Mesodermal cell (in vitro differentiated cells): ENCODE measurements around the gene PRAF2. TPM values are rescaled to one million over a fixed set of nuclear protein-coding genes. Genes with fewer than 3 reads are reported as not detected.

Experiments used
- H3K27ac ChIP-seq: 2 replicates; pipeline ENCODE4 v1.7.0; 2013; ENCODE audit warnings: mild to moderate bottlenecking, low read depth, low read length, moderate library complexity; ENCODE audit not compliant: severe bottlenecking
- H3K36me3 ChIP-seq: 2 replicates; pipeline ENCODE4 v1.7.1; 2013; ENCODE audit warnings: mild to moderate bottlenecking, low read length, moderate library complexity; ENCODE audit not compliant: control insufficient read depth, insufficient read depth
- H3K4me1 ChIP-seq: one replicate; pipeline ENCODE4 v1.7.1; 2013; ENCODE audit warnings: mild to moderate bottlenecking, low read length; ENCODE audit not compliant: insufficient read depth, control insufficient read depth, poor library complexity, severe bottlenecking
- H3K4me3 ChIP-seq: 2 replicates; pipeline ENCODE4 v1.7.0; 2013; ENCODE audit warnings: low read length, control low read depth, mild to moderate bottlenecking; ENCODE audit not compliant: insufficient read depth, poor library complexity, severe bottlenecking; ENCODE audit errors: extremely low read depth
- H3K9me3 ChIP-seq: 2 replicates; pipeline ENCODE4 v1.7.1; 2013; ENCODE audit warnings: mild to moderate bottlenecking, low read length, moderate library complexity; ENCODE audit not compliant: control insufficient read depth
- WGBS, 2 experiments: methylation state at CpG; one replicate each; pipeline ENCODE4 v1.1.5; 2013; ENCODE audit warnings: missing lambda C conversion rate in 2 of 2; ENCODE audit not compliant: insufficient coverage in 2 of 2; 5-methylcytosine and 5-hydroxymethylcytosine counted together
- polyA plus RNA-seq, 2 experiments: library from polyadenylated mRNA; stranded (reverse); fragments of 50-300 nt; gene quantifications; one replicate each; pipeline ENCODE4 v1.2.3, GENCODE V29; 2013

The PRAF2 gene, protein sequence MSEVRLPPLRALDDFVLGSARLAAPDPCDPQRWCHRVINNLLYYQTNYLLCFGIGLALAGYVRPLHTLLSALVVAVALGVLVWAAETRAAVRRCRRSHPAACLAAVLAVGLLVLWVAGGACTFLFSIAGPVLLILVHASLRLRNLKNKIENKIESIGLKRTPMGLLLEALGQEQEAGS
- 38.9 TPM for polyA plus RNA-seq (2013, experiment 1 of 2)
- 43.6 TPM for polyA plus RNA-seq (2013, experiment 2 of 2)

DNA sequence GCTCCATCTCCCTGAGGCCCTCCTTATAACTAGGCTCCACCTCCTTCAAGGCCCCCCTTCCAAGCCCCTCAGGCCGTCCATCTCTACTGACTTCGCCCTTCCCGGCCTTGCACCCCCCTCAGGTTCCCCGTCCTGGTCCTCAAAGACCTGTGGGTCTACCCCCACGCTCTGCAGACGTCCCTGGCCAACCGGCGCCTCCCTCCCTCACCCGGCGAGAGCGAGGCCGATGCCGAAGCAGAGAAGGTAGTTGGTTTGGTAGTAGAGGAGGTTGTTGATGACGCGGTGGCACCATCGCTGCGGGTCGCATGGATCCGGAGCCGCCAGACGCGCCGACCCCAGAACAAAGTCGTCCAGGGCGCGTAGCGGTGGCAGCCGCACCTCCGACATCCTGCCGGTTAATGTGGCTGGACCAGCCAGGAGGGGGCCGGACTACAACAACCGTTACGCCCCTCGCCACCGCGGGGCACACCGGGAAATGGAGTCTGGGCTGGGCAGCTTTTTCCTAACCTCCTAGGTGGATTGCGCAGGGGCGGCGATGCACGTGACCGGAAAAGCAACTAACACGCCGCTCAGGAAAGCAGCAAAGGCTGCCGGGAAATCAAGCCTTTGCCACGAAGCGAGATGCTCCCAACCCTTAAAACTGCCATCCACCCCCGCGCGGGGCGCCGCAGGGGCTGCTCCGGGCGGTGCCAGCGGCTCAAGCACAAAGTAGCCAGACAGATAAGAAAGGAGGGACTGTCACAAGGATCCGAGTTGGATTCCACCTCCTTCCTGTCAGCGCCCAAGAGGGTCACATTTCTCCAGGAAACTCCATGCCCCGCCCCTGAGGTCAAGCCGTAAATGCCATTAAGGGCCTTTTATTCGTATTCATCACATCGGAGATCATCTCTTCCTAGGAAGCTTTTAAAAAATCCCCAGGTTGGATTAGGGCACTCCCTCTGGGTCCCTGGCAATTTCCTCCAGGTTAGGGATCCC lies at the start of gene PRAF2:
TSS of gene PRAF2 (minus strand) at position 402 of the 975 bp plus-strand sequence. CDS start at position 387, 15 bp downstream.
- Histone ChIP-seq H3K36me3 (peaks cover 40% of the 10 kb centered on the region), H3K4me3 (peak within 1 kb of the TSS; percentile 65), H3K4me1 (peaks cover 3% of the 10 kb centered on the region), H3K27ac (peak within 1 kb of the TSS; percentile 57), H3K9me3 (no peaks in the 10 kb centered on the region)
- WGBS, 2 experiments, result 2 to 7% methylated on average over 19 to 28 of the region's 61 CpGs

DNA sequence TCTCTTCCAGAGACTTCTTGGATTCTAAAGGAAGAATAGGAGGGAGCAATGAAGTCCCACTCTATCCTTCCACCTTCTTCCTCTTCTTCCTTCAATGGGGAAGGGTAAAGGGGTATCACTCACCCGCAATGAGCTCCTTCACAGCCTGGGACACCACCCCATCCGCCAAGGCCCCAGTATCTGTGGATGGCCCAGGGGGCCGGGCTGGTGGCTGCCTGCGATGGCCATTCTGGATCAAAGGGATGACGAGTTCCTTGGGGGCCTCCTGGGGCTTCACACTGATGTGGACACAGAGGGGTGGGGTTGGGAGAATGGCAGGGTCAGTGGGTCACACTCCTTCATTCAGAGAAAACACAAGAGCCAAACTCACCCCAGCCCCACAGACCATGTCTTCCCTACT lies 48.7 kb upstream of the PRAF2 start:
- peaks cover 35% of the 10 kb centered on the region for H3K36me3 ChIP-seq
- WGBS, 2 experiments, result no CpG with 5 or more reads among the region's 5 CpGs
- H3K4me1 ChIP-seq, result no peaks in the 10 kb centered on the region
- H3K4me3 ChIP-seq, result peak overlapping the region; percentile 67
- no peak overlapping the region for H3K27ac ChIP-seq
- H3K9me3 ChIP-seq, result no peaks in the 10 kb centered on the region

DNA sequence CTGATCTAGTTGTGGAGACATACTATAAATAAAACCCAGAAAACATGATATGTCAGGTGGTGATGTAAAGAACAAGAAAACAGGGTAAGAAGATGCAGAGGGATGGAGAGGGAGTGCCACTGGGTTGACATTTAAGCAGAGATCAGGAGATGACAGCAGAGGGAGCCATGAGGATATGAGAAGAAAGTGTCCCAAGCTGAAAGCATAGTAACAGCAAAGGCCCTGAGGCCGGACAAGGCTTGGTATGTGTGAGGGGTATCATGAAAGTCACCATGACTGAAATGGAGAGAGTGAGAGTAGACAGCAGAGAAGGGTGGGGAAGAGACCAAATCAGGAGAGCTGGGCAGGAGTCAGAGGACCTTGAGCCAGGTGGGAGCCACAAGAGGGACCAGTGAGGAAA lies 46.3 kb upstream of the PRAF2 start:
- Histone ChIP-seq H3K4me3 (no peak overlapping the region), H3K4me1 (no peaks in the 10 kb centered on the region), H3K27ac (no peak overlapping the region), H3K36me3 (peaks cover 41% of the 10 kb centered on the region), H3K9me3 (no peaks in the 10 kb centered on the region)
- WGBS, 2 experiments, result 100% methylated on average over 1 of the region's 1 CpG; no CpG with 5 or more reads in 1 of the 2 experiments

DNA sequence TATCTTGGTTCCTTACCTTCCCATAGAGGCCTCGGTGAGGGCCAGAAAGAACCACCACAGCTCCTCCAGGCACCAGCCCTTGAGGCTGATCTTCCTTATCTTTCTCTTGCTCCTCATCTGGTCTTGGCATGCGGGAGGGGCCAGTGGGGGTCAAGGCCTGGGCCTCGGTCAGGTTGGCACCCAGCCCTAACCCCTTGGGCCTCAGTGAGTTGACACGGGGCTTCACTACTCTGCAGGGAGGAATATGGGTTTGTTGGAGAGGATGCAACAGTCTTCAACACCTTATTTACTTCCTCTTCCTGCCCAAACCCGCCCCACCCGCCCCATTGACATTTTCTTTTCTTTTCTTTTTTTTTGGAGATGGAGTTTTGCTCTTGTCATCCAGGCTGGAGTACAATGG lies 43.8 kb upstream of the PRAF2 start:
- Histone ChIP-seq H3K4me1 (no peaks in the 10 kb centered on the region), H3K9me3 (no peaks in the 10 kb centered on the region), H3K4me3 (no peak overlapping the region), H3K36me3 (peaks cover 54% of the 10 kb centered on the region), H3K27ac (no peak overlapping the region)
- WGBS, 2 experiments, result 100% methylated on average over 1 to 2 of the region's 6 CpGs

DNA sequence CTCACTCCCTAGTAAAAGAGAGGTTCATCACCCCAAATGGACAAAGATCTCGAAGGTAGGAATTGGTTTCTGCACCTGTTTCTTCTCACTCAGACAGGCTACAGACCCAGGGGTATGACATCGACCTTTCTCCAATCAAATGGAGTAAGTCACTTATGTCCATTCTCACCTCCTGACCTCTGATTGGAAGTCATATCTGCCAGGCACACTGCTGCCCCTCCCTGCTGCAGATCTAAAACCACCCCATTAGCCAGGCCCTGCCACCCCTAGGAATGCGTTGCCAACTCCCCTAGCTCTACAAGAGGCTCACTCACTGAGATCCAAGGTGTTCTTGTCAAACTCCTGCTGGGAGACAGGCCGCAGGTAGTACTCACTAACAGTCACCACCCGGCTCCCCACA lies 42.9 kb upstream of the PRAF2 start:
- H3K27ac ChIP-seq, result no peak overlapping the region
- no peaks in the 10 kb centered on the region for H3K9me3 ChIP-seq
- WGBS, 2 experiments, result 91% methylated on average over 4 of the region's 5 CpGs; no CpG with 5 or more reads in 1 of the 2 experiments
- H3K4me3 ChIP-seq, result no peak overlapping the region
- peaks cover 56% of the 10 kb centered on the region for H3K36me3 ChIP-seq
- no peaks in the 10 kb centered on the region for H3K4me1 ChIP-seq

DNA sequence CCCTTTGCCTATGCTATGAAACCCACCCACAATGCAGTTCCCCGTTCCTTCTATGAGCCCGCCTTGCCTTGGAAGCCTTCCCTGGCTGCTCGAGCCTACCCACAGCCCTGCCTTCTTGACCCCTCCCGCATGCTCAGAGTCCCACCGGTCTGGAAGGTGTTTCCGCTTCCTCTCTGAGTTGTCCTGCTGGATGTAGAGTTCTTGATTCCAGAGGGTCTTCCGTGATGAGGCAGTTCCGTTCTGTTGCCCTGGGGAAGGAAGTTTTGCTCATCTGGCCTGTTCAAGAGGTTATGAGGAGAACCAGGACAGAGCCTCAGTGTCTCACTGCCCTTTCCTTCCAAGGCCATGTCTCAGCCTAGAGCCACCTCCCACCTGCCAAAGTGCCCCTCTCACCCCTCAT lies 42.3 kb upstream of the PRAF2 start:
- Histone ChIP-seq H3K4me1 (no peaks in the 10 kb centered on the region), H3K9me3 (no peaks in the 10 kb centered on the region), H3K36me3 (peaks cover 50% of the 10 kb centered on the region), H3K27ac (no peak overlapping the region), H3K4me3 (no peak overlapping the region)
- no CpG with 5 or more reads among the region's 8 CpGs for WGBS, 2 experiments

DNA sequence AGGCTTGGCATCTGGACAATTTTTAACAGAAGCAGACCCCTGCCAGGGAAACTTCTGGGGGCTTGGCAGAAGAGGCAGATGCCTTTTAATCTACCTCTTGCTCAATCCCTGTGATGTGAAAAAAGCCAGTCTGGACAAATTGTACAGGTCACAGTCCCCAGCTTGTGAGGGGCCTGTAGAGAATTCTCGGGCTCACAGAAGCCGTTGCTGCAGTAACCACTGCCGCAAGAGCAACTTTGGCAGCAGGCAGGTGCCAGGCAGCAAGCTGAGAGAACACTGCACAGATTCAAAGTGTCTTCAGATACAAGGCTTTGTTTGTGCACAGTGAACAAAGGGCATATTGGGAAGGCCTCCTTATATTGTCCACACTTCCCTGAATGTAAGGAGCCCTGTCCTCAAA lies 38.0 kb upstream of the PRAF2 start:
- 78 to 86% methylated on average over 3 of the region's 3 CpGs for WGBS, 2 experiments

DNA sequence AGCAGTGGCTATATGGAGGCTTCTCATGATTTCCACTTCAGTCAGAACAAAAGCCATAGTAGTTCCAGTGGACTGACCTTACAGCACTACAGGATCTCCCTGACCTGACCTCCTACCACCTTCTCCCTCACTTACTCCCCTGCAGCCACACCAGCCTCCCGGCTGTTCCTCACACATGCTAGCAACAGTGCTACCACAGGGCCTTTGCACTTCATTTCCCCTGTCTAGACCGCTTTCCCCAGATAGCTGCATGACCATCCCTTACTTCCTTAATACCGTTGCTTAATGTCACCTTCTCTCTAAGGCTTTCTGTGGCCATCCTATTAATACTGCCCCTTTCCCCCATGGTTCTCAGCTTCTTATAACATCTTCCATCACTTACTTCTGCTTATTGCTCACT lies 36.6 kb upstream of the PRAF2 start:
- no peaks in the 10 kb centered on the region for H3K9me3 ChIP-seq
- no peak overlapping the region for H3K27ac ChIP-seq
- H3K4me1 ChIP-seq, result no peaks in the 10 kb centered on the region
- no peak overlapping the region for H3K4me3 ChIP-seq
- 93 to 100% methylated on average over 1 to 3 of the region's 3 CpGs for WGBS, 2 experiments
- H3K36me3 ChIP-seq, result peaks cover 29% of the 10 kb centered on the region

More for the DNA sequence above, 38.0 kb upstream of the PRAF2 start:
- no peak overlapping the region for H3K27ac ChIP-seq
- no peaks in the 10 kb centered on the region for H3K4me1 ChIP-seq
- H3K9me3 ChIP-seq, result no peaks in the 10 kb centered on the region
- no peak overlapping the region for H3K4me3 ChIP-seq
- peaks cover 31% of the 10 kb centered on the region for H3K36me3 ChIP-seq

DNA sequence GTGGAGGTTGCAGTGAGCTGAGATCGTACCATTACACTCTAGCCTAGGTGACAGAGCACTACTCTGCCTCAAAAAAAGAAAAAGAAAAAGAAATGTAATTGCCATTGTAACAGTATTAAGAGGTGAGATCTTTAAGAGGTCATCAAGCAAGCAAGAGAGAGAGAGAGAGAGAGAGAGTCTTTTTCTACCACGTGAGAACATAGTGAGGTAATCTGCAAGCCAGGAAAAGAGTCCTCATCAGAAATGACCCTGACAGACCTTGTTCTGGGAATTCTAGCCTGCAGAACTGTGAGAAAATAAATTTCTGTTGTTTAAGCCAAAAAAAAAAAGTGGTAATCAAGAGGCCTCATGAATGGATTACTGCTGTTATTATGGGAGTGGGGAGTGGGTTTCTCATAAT lies 34.8 kb upstream of the PRAF2 start:
- Histone ChIP-seq H3K4me3 (no peak overlapping the region), H3K27ac (no peak overlapping the region), H3K9me3 (no peaks in the 10 kb centered on the region), H3K4me1 (no peaks in the 10 kb centered on the region), H3K36me3 (peaks cover 21% of the 10 kb centered on the region)
- 100% methylated on average over 1 of the region's 2 CpGs for WGBS, 2 experiments

DNA sequence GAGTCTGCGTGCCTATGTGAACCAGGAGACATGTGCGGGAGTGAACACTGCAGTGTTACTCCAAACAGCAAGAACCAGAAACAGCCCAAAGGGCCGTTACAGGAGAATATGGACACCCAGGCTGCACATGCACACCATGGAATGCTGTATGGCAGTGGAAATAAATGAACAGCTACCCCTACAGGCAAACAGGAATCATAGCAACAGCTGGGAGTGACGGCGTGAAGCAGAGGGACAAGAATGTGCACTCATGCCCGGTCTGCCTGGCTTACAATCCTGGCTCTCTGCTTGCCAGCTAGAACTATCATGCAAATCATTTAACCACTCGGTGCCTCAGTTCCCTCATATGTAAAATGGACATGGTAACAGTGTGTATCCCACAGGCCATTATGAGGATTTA lies 33.1 kb upstream of the PRAF2 start:
- H3K4me3 ChIP-seq, result no peak overlapping the region
- H3K9me3 ChIP-seq, result no peaks in the 10 kb centered on the region
- peaks cover 10% of the 10 kb centered on the region for H3K36me3 ChIP-seq
- no peaks in the 10 kb centered on the region for H3K4me1 ChIP-seq
- no peak overlapping the region for H3K27ac ChIP-seq
- WGBS, 2 experiments, result 60% methylated on average over 1 of the region's 7 CpGs; no CpG with 5 or more reads in 1 of the 2 experiments
